GM21576 (cell line): Measurements from ENCODE around the gene NTNG1.

Experiments used
- ATAC-seq: cut with Tn5 transposase; IDR thresholded peaks from one replicate; pipeline ENCODE4 v1.9.1; 2021; ENCODE audit warnings: mild to moderate bottlenecking, moderate library complexity; ENCODE audit not compliant: unreplicated experiment

NTNG1 gene

DNA sequence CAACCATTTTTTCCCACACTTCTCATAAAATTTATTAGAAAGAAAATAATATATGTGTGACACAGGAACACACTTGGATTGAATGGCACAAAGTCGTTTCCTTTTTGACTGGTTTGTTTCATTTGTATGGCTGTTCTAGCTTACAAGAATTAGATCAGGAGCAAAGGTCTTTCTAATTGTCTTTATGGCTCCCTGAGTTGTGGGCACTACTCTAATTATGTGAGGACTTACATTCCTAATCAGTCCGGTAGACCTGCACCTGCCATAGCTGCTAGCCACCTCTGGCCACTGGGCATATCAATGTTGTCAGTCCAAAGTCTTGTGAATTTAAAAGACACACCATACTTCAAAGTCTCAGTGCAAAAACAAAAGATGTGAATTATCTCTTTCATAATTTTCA is 346.7 kb downstream of the NTNG1 start:
- no peak for ATAC-seq

DNA sequence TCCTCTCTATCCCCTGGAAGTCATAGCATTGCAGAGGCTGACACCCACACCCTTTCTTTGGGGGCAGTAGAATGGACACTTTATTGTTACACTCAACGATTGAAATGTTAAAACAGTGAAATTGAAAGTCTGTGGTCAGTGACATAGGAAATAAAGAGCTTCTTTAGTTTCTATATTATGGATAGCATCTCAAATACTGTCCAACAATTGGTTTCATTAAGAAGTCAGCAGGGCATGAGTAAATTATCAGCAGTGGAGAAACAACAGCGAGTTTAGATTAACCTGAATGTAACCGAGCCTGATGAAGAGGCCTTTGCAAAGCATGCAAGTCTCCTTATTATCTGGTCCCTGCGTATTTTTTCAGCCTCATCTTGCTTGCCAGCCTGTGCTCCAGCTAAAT is 350.7 kb downstream of the NTNG1 start:
- ATAC-seq, result no peak

DNA sequence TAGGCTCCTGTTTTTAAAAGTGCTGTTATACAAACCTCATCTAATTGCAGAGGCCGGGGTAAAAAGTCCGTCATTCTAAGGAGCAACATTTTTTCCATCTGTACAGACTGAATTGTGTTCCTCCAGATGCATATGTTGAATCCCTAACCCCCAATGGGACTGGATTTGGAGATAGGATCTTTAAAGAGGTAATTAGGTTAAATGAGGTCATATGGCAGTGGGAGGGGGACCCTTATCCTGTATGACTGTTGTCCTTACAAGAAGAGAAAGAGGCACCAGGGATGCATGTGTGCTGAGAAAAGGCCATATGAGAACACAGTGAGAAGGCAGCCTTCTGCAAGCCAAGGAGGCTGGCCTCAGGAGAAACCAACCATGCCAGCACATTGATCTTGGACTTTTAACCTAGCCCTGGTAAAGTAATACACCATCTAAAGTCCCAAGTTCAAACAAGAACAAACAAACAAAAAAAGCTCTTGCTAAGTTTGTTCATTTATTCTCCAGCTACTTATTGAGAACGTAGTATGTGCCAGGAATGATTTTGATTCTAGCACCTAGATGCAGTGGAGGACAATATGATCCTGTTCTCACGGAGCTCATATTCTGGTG is 352.4 kb downstream of the NTNG1 start:
- ATAC-seq, result no peak

DNA sequence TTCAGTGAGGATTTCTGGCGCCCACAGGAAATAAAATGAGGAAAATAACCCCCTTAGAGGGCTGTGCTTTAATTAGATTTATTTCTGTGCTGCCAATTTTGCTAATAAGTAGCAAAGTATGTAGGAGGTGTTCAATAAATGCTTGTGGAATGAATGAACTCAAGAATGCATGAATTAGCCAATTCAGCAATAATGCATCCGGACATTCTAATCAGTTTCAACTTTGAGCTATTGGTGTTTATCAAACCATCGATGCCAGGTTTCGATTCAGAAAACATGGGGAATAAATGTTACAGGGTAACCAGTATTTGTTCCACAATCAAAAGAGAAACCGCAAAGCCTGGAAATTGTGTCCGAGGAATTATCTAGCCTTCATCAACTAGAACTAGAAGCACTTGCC is 353.2 kb downstream of the NTNG1 start:
- no peak for ATAC-seq

DNA sequence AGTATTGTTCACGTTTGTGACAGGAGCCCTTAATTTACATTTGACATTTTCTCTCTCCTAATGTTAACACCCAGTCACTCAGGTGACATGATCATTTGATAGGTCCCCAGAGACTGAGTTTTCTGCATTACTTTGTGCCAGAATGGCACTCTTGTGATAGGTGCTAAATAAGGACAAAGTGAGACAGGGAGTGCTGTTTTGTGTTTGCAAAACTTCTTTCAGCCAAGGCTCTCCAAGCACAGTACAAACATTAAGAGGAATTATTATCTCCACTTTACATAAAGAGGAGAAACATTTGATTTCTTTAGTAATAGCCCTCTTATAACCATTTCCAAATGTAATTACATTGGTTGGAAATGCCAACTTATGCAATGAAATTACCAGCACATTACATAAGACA is 355.2 kb downstream of the NTNG1 start:
- no peak for ATAC-seq

DNA sequence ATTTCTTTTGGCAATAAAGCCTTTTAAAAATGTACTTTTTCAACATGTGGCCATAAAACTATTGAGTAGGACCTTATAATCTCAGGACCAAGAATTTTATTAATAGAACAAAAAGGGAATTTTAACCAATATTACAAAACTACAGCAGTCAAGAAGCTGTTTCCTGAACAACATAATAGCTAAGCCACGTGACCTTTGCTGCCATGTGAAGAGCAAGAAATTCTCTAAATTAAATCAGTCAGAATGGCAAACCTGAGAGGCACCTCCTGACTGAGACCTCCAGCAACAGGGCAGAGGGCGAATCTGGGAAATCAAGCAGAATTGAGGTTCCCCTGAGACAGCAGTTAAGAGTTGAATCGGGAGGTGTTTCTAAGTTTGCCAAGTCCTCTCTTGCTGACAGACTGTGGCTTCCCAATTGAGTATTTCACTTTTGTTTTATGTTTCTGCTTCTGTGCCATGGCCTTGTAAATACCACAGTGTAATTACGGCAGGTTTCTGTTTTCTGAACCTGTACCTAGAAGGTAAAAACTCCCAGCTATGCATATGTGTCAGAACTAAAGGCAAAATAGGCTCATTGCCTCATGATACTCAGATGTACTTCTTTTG is 358.4 kb downstream of the NTNG1 start:
- peak; percentile 97 for ATAC-seq

DNA sequence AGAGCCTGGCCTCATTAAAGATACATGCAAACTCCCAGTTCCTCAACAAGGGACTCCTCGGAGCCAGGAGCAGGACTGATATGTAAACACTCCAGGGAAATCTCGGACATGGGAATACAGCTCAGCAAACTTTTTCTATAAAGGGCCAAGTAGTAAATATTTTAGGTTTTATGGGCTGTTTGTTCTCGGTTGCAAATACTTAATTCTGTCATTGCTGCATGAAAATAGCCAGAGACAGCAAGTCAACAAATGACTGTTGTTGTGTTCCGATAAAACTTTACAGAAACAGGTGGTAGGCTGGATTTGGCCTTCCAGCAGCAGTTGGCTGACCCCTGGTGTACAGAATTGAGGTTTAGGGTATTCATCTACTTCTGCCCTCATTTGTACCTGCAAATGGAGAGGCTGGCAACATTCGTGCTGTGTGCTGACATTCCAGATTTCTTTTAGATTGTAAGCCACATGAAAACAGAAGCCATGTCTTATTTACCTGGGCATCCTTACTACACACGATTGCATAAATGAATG is 360.3 kb downstream of the NTNG1 start:
- no peak for ATAC-seq

DNA sequence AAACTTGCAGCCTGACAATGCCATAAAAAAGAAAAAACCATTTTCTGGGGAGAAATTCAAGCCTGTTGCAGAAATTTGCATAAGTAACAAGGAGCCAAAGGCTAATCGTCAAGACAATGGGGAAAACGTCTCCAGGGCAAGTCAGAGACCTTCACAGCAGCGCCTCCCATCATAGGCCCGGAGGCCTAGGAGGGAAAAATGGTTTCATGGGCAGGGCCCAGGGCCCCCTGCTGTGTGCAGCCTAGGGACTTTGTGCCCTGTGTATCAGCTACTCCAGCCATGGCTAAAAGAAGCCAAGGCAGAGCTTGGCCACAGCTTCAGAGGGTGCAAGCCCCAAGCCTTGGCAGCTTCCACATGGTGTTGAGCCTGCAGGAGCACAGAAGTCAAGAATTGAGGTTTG is 369.5 kb downstream of the NTNG1 start:
- ATAC-seq, result no peak

DNA sequence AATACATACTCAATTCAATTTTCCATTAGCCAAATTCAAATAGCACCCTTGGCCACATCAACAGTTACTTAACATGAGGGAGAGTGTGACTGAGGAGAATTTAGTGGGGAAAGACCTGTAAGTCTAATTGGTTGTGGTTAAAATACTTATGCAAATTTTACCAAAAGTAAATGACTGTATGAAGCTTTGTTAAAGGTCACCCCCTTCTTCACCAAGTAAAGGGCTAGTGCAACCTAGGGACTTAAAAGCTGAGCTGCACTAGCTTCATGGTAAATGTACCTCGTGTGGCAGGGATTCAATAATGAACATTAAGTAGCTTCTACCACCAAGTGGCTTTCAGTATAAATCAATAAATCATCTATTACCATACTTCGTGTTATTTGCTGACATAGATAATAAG is 372.0 kb downstream of the NTNG1 start:
- ATAC-seq, result no peak

DNA sequence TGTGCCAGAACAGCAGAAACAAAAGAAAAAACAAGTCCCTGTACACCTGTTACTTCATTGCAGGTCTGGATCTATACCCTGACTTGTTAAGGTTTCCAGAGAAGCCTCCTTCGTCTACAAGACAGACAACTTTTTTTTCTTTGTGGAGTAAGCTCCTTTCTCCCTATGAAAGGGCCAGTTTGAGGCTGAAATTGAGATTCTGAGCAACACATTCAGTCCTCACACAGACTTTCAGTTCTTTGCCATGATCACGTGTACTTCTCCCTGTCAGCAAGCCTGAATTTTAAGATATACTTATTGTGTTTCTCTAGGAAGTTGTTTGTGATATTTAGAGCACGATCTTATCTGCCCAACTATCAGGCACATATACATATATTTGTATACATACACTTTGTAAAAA is 374.0 kb downstream of the NTNG1 start:
- no peak for ATAC-seq

DNA sequence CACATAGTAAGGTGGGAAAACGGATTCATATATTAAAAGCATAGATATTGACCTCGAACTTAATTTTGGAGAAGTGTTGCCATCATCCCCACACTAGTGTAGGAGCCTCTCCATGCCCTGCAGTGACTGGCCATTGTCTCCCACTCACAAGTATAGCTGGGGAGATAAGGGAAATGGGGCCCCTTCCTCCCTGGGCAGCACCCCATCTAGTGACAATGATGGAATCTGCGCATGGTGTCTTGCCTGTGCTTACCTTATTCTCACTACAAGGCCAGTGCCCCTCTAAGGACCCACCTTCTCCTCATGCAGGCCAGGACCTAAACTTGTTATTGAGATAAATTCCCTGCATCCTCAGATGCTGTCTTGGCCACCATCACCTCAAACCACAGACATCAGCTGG is 374.9 kb downstream of the NTNG1 start:
- no peak for ATAC-seq

DNA sequence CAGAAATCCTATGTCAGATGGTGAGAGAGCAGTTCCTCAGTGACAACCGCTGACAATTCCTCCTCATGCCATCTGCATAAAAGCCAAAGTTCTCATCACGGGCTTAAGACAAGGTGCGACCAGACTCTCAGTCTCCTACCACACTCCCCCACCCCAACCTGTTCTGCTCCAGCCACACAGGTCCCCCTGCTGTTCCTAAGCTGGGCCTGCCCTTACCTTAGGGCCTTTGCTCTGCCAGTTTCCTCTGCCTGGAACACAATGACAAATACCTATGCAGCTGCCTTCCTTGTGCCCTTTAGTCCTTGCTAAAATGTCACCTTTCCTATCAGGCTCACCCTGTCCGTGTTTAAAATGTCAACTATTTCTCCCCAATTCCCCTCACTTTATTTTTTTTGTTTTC is 382.2 kb downstream of the NTNG1 start:
- no peak for ATAC-seq

DNA sequence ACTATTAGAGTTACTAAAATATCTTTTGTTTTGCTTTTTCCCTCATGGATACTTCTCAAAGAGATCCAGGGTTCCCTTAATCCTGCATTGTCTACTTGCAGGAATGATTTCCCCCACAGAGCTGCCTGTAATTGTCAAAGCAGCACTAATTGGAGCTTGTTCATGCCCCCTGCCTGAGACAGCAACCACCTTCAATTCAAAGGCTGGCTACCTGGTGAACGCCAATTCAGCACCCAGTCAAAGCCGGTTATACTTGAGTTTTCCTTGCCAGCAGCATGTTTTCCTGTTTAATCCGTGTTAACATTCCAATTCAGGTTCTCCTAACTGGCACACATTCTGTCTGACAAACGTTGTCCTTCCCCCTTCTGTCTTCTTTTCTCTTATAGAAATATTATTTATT is 382.9 kb downstream of the NTNG1 start:
- no peak for ATAC-seq

DNA sequence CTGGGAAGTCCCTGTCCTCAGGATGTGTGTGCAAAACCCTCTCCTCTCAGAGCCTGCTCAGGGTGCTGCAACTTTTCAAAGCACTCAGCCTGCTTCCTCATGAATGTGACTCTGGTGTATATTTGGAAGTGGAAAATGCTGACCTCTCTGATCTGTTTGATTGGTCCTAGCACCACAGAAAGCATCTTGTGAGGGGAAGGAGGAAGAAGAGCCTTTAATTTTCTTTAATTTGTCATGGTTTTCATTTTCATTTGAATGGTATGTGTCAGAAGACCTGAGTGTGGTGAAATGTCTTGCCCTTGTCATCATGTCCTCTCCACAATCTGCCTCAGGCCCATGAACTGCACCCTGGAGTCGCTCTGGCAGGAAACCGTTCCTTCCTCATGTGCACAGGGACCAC is 383.5 kb downstream of the NTNG1 start:
- no peak for ATAC-seq

DNA sequence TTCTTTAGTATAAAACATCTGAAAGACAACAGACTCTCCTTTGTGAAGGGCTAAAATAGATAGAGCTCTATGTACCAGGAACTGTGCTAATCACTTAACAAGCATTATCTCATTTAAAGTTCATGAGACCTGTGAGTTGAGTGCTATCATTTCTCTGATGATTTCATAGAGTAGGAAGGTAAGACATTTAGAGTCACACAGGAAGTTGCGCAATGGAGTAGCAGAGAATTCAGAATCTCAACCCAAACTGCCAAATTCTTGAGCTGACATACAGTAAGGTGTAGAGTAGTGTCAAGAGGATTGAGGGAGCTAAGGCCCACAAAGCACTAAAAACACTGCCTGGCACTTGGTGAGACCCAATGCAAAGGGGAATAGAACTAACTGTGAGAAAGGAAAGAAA is 384.3 kb downstream of the NTNG1 start:
- ATAC-seq, result no peak

DNA sequence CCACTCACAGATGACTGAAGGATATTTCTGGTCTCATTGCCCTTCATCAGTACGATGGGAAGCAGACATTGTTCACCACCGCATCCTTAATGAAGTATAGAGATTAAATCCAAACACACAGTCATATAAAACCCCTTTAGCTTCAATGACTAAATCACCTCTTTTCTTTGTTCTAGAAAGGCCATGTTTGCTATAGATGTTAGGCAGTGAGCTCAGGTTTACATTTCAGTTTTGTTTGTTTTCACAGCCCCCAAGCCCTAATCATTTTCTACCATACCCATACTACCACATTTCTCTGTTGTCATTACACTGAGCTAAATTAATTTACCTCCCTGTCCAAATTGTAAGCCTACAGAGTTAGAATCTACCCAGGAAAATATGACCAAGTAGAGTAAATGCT is 385.1 kb downstream of the NTNG1 start:
- no peak for ATAC-seq

DNA sequence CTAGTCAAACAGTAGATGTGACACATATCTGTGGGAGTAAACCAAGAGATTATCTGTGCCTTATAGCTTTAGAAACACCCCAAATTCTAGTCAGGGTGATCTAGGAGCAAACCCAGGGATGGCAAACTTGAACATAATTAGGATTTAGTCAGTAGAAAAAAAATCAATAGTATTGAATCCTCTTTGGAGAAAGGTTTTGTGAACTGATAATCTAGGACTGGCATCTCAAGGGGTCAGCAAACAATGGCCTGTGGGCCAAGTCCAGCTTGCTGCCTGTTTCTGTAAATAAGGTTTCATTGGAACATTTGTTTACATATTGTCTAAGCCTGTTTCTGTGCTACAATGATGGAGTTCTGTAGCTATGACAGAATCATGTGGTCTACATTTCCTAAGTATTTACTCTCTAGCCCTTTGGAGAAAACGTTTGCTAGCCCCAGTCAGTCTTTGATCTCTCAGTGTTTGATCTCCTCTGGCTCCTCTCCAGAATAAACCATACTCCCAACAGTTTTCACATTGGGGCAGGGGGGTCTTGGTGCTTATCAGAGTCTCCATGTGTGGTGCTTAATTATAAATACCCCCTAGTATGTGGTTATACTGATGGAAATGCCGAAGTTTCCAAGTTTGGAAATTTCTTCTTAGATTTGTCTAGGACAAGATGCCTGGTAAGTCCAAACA is 385.8 kb downstream of the NTNG1 start:
- no peak for ATAC-seq

DNA sequence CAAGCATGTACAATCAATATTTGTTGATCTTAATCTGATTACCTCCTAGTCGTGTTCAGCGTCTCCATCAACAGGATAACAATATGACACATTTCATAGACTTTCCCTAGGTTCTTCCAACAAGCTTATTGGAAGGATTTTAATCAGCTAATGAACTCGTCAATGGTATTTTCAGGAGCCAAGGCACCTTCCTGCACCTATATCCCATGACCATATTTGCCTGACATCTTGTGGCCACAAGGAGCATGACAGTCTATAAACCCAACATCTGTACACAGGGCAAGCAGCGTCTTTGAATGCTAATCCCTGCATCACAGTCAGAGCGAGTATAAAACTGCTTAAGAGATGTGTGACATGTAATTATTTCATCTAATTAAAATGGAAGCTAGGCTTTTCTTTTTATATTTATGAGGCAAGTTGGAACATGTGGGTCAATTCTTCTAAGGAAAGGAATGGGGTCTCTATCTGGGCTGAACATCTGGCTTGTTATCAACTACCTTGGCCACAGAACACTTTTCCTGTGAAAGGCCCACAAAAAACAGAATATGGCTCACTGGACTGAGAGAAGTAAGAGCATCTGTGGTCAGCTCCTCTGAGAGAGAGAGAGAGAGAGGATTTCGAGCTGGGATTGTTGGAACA is 388.8 kb downstream of the NTNG1 start:
- ATAC-seq, result peak; percentile 95

DNA sequence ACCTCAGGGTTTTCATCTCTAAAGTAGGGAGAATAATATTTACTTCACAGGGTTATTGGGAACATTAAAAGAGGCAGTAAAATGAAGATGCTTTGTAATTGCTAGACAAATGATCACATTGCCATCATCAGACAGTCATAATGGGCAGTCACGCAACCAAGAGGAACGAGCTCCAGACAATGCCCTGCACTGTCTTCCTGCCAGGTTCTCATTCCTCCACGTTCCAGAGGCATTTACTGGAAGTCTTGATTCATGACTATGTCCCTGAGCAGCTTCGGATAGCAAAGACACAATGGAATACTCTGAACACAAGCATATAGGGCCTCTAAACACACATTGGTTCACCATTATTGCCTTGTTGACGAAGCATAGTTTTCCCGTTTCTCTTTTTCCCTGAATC is 389.7 kb downstream of the NTNG1 start:
- ATAC-seq, result no peak

DNA sequence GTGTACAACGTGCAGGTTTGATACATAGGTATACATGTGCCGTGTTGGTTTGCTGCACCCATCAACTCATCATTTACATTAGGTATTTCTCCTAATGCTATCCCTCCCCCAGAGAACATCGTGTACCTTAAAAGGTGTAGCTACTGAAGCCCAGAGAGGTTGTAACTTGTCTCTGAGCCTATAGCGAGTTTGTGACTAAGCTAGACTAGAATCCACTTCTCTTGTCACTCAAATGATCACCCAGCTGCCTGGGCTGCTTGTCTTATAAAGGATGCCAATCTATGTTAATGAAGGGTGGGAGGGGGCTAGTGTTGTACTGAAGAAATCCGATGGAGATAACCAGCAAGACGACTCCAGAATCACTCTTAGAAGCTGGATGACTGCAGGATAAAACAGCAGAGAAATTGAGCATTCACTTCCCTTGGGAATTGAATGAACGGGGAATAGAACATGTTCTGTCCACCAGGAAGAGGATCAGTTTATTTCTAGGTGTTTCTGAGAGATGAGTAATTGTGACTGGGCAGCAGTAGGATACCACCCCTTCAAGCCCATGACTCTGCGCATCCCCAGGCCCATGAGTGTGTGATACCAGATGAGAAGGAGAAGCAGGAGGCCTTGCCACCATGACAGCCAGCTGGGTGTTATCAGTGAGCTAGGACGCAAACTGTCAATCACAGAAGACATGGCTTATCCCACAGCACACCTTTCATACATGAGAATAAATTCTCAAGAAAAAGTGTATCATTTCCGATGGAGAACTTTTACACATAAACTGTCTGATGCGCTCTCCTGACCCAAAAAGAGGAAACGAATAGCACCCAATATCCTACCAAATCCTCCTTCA is 390.4 kb downstream of the NTNG1 start:
- ATAC-seq, result no peak

DNA sequence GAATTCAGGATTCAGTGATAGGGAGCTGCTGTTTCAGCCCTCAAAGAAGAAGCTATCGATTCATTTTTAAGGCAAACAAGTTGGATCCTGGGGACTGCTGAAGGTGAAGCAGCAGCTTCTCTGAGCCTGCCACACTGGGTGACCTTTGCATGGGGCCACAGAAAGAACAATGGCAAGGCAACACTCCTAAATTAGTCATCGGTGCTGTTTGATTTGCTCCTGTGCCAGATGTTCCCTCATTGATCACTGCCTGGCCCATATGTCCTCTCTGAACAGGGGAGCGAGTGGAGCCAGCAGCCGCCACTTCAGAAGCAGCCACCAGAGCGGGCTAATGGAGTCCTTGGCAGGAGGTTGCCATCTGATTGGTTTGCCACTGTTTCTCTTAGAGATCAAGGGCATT is 391.5 kb downstream of the NTNG1 start:
- ATAC-seq, result no peak
